Measurements from ENCODE around the gene YES1. TPM values are rescaled to one million over a fixed set of nuclear protein-coding genes. Genes with fewer than 3 reads are reported as not detected.
A peak's percentile ranks its signal among the peaks of the same experiment; 100 is the strongest.

YES1 gene
- total and polyA plus RNA-seq, 4 donors, result 12.5 to 57.6 (median 21.9) TPM

DNA sequence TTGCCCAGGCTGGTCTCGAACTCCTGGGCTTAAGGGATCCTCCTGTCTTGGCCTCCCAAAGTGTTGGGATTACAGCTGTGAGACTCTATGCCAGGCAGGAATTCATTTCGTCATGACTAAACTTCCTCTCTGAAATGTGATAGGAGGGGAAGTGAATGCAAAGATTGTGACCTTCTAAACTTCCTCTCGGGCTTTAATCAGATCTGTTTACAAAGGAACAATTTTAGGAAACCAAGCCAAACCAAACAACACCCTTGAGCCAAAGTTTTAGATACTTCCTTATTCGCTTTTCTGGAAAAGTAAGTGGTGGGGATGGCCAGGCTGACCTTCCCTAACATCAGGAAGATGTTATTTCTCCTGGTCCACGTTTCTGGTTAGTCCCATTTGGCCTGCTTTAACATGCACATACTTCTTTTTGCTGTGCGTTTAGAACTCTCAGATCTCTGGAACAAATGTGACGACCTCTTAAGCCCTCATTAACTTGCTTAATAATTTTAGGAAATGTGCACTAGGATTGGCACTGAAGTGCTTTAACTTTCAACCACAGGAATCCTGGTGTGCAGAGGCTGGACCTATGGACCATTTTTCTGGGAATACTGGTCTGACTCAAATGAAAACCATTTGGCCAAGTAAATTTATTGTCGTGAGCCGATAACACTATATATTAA is 33.2 kb upstream of the YES1 start:
- Histone ChIP-seq H3K4me1 (ENCODE audit: control insufficient read depth in 4 of 4, insufficient read depth in 4 of 4, low read length in 3 of 4) (peaks cover 2 to 12% (median 9%) of the 10 kb centered on the region in 4 donors), H3K27me3 (ENCODE audit: control insufficient read depth in 4 of 4, insufficient read depth in 4 of 4, low read length in 3 of 4) (no peaks in the 10 kb centered on the region), H3K36me3 (ENCODE audit: control insufficient read depth in 4 of 4, insufficient read depth in 3 of 4, low read depth in 1 of 4, low read length in 3 of 4) (peaks cover 0 to 2% (median 0%) of the 10 kb centered on the region in 4 donors), H3K9me3 (ENCODE audit: control insufficient read depth in 4 of 4, low read length in 3 of 4) (no peaks in the 10 kb centered on the region), H3K27ac (ENCODE audit: low read depth in 1 of 2, low read length in 2 of 2) (no peak overlapping the region), H3K9ac (ENCODE audit: low read depth in 1 of 2, low read length in 2 of 2) (no peak overlapping the region), H3K4me3 (ENCODE audit: low read depth in 1 of 3, low read length in 3 of 3) (no peak overlapping the region)
- TF ChIP-seq ATF3 (IDR thresholded peaks at IDR 0.05), result no peak
- peak; percentile 64 for TF ChIP-seq MAX (IDR thresholded peaks at IDR 0.05)
- TF ChIP-seq SP1 (IDR thresholded peaks at IDR 0.05), result peak; percentile 42
- no peak for TF ChIP-seq FOXA2 (IDR thresholded peaks at IDR 0.05)
- no peak for TF ChIP-seq FOXA1 (IDR thresholded peaks at IDR 0.05)
- peak in 1 of 2 donors; percentile 42 for TF ChIP-seq RXRA (IDR thresholded peaks at IDR 0.05)
- TF ChIP-seq EGR1 (IDR thresholded peaks at IDR 0.05; ENCODE audit: low read depth in 2 of 2), result peak; percentile 32 to 45
- peak; percentile 89 for TF ChIP-seq NR2F2 (IDR thresholded peaks at IDR 0.05)
- DNase-seq (ENCODE audit: low spot score), result no peak
- WGBS, result 33% methylated on average over 9 of the region's 9 CpGs

GRCh38 chr18:841647-842370 is 29.8 kb upstream of the YES1 start:
- Histone ChIP-seq H3K9ac (ENCODE audit: low read depth in 1 of 2, low read length in 2 of 2) (no peak overlapping the region), H3K36me3 (ENCODE audit: control insufficient read depth in 4 of 4, insufficient read depth in 3 of 4, low read depth in 1 of 4, low read length in 3 of 4) (no peaks in the 10 kb centered on the region), H3K27ac (ENCODE audit: low read depth in 1 of 2, low read length in 2 of 2) (no peak overlapping the region), H3K9me3 (ENCODE audit: control insufficient read depth in 4 of 4, low read length in 3 of 4) (no peaks in the 10 kb centered on the region), H3K4me1 (ENCODE audit: control insufficient read depth in 4 of 4, insufficient read depth in 4 of 4, low read length in 3 of 4) (peaks cover 0 to 16% (median 10%) of the 10 kb centered on the region in 4 donors), H3K27me3 (ENCODE audit: control insufficient read depth in 4 of 4, insufficient read depth in 4 of 4, low read length in 3 of 4) (no peaks in the 10 kb centered on the region), H3K4me3 (ENCODE audit: low read depth in 1 of 3, low read length in 3 of 3) (no peak overlapping the region)
- TF ChIP-seq HNF4G (IDR thresholded peaks at IDR 0.05), result no peak
- no peak for TF ChIP-seq RXRA (IDR thresholded peaks at IDR 0.05)
- TF ChIP-seq SP1 (IDR thresholded peaks at IDR 0.05), result no peak
- no peak for TF ChIP-seq FOXA1 (IDR thresholded peaks at IDR 0.05)
- TF ChIP-seq EGR1 (IDR thresholded peaks at IDR 0.05; ENCODE audit: low read depth in 2 of 2), result no peak
- WGBS, result 76% methylated on average over 15 of the region's 15 CpGs
- no peak for DNase-seq (ENCODE audit: low spot score)

DNA sequence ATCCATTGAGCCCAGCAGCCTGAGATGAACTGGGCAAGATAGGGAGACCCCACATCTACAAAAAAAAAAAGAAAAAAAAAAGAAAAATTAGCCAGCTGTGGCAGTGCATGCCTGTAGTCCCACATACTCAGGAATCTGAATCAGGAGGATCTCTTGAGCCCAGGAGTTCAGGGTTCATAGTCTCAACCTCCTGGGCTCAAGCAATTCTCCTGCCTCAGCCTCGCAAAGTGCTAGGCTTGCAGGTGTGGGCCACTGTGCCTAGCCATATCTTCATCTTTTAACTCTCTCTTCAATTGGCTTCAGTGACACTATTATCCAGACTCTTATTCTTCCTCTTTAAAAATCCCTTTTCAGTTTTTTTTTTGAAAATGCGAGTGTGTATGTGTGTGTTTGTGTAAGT is 28.5 kb upstream of the YES1 start:
- no peak for DNase-seq (ENCODE audit: low spot score)
- TF ChIP-seq CTCF (IDR thresholded peaks at IDR 0.05; ENCODE audit: low read depth, low read length, missing input control) (no peak), EGR1 (IDR thresholded peaks at IDR 0.05; ENCODE audit: low read depth in 2 of 2) (no peak), TAF1 (conservative IDR thresholded peaks at IDR 0.05) (no peak)
- H3K27me3 ChIP-seq (ENCODE audit: control insufficient read depth in 4 of 4, insufficient read depth in 4 of 4, low read length in 3 of 4), result no peaks in the 10 kb centered on the region
- no peaks in the 10 kb centered on the region for H3K36me3 ChIP-seq (ENCODE audit: control insufficient read depth in 4 of 4, insufficient read depth in 3 of 4, low read depth in 1 of 4, low read length in 3 of 4)
- H3K27ac ChIP-seq (ENCODE audit: low read depth in 1 of 2, low read length in 2 of 2), result no peak overlapping the region
- H3K4me3 ChIP-seq (ENCODE audit: low read depth in 1 of 3, low read length in 3 of 3), result no peak overlapping the region
- 87% methylated on average over 2 of the region's 2 CpGs for WGBS
- peaks cover 0 to 15% (median 10%) of the 10 kb centered on the region in 4 donors for H3K4me1 ChIP-seq (ENCODE audit: control insufficient read depth in 4 of 4, insufficient read depth in 4 of 4, low read length in 3 of 4)
- H3K9me3 ChIP-seq (ENCODE audit: control insufficient read depth in 4 of 4, low read length in 3 of 4), result no peaks in the 10 kb centered on the region
- no peak overlapping the region for H3K9ac ChIP-seq (ENCODE audit: low read depth in 1 of 2, low read length in 2 of 2)

Data from liver (tissue), 9 donors.